ENCODE results near the gene RHOT1.
"Not testable (repeated sequence)": the region's sequence is repeated elsewhere in the genome, so short reads cannot be mapped to it uniquely, and the experiment has no call there.

RHOT1 gene

DNA sequence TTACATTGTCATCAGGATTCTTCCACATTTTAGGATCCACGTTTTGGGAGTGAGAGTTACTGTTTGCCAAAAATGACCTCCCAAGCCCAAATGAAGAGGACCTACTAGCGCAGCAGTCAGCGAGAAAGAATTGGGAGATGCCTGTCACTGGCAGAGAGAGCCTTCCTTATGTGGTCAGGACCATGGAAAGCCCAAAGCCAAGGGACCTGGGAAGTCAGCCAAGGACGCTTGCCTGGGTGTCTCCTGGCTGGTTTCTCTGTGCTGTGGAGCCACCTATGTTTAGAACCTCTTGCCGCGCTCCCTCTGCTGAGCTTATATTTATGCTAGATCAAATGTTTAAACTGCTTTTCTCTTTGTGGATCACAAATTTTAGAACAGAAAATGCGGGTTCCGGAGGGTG lies 98.4 kb downstream of the RHOT1 start:
- DNase-seq, result no peak

DNA sequence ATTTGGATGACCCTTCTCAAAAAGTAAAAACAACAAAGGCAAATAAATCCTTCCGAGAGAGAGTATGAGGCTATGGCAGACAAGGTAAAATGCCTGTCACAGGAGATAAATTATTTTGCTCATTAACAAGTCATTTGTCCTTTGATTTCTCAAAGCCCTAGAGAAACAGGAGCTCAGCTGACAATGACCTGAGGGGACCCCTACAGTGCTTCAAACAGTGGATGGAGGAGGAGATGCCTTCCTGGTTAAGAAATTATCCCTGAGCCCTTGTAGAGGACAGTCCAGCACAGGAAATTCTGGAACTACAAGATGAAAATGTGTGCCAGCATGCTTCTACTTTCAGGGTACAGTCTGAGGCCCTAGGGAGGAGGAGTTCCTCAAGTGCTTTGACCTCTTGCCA lies 99.3 kb downstream of the RHOT1 start:
- DNase-seq, result no peak

DNA sequence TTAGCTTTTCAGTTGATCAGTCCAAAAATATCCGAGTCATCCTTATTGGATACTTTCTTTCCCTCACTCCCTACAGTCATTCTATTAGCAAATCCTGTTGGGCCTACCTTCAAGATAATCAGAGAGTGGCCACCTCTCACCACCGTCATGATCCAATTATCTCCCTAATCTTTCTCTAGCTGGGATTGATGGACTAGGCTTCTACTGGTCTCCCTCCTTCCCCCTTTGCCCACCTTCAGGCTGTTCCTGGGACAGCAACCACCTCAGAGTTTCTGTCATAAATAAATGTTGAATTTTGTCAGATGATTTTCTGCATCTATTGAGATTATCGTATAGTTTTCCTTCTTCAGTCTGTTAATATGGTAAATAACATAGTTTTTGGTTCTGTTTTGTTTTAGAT lies 107.2 kb downstream of the RHOT1 start:
- no peak for DNase-seq

DNA sequence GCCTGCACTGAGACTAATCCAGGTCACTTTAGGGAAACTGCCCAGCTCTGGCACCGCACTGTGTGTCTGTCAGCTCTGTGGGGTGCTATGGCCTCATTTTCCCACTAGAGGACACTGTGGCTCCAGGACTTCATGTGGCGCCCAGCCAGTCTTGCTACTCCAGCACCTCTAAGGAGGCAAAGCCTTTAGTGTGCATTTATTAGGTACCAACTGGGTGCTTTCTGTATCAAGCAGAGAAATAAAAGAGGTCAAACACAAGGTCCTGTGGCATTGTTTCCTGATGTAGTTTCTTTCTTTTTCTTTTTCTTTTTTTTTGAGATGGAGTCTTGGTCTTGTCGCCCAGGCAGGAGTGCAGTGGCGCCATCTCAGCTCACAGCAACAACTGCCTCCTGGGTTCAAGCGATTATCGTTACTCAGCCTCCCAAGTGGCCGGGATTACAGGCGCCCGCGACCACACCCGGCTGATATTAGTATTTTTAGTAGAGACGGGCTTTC lies 110.9 kb downstream of the RHOT1 start:
- peak; percentile 85 to 90 for DNase-seq

DNA sequence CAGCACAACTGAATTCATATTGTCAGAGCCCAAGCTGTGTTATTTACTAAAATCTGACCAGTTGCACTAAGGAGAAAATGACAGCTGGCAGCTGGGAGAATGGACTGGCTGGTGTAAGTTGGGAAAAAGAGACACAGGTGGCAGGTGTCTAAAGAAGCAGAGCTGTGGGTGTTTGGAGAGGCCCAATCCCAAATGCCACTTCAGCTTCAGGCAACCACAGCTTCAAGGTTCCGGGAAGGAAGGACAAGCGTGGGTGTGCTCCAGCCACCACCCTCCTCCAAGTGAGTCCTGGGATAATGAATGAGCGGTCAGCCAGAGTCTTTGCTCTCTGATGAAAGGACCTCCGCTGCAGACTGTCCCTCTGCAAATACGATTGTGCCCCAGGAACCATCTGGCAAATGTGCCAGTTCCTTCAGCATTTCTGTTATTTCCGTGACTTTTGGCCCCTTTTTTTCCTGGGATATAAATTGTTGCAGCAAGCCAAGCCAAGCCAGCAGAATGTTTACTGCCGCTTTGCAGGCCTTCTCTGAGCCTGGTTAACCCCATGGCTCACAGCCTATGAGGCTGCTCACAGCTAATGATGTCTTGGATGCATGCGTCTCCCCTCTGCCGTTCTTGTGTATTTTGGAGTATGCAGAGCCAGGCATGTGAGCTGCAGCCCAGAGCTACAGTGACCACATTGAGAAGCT lies 113.9 kb downstream of the RHOT1 start:
- DNase-seq, result no peak

DNA sequence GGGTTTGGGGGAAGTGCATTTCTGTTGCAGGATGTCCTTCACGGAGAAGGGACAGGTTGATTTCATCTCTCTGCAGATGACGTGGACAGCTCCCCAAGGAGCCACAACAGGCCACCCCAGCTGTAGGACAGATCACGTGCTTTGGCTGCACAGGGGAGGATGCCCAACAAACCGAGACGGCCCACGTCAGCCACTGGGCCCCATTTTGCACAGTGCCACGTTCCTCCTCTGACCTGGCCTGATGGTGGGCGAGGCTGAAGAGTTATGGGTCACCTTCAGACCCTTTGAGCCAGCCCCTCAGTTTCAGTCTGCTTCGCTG lies 114.4 kb downstream of the RHOT1 start:
- no peak for DNase-seq

DNA sequence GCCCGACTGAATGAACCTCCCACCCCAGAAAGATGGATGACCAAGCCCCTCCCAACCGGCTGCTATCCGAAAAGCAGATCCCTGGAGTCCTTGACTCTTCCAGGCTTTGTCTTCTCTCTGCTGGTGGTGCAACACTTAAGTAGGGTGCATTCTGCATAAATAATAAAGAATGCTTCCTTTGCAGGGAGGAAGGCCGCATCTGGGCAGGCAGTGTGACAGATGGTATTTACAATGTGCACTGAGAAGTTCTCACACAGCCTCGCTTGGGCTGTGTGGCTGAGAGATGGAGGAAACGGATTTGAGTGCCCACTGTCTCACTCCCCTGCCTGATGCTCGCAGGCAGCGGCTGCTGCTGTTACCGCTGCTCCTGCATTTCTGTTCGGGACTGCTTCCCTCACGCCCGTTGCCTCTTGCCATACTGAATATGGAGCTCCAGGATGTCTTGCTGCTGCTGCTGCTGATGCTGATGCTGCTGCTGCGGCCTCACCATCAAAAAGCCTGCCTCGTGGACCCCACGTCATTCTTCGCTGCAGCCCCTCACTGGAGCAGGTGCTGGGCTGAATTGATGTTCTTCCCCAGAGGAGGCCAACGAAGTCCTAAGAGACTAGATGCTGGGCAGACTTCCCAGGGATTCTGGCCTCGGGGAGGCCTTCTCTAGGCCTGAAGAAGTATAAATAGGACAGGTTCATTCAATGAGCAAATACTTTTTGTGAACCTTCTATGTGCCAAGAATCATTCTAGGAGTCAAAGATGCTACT lies 116.3 kb downstream of the RHOT1 start:
- no peak for DNase-seq

DNA sequence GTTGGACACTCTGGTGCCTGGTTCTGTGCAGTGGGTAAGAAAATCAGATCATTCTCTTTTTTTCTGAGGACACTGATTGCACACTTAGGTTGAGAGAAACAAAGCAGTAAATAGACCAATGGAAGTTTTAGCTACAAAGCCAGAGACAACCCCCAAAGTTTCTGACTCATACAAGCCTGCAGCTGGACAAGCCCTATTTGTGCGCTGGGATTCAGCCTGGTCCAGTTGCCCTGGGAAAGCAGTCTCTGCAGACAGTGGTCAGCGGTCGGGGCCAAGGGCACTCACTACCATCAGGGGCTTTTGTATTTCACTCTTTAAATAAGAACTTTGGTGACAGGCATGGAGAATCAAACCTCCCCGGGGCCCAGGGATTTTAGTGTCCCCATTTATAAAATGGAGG lies 117.3 kb downstream of the RHOT1 start:
- DNase-seq, result no peak

DNA sequence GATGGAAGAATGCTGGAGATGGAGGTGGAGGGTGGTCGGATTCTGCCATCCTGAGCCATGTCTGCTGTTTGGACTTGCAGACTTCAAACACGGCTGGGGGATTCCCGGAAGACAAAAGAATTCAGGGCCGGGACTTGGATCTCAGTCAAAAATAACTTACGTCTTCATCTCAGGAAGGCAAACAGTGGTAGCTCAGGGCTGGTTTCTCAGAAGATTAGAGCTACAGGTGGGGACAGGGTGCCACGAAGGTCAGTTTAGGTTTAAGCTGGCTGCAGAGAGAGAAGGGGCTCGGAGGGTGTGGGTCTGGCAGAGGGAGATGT lies 119.1 kb downstream of the RHOT1 start:
- no peak for DNase-seq

DNA sequence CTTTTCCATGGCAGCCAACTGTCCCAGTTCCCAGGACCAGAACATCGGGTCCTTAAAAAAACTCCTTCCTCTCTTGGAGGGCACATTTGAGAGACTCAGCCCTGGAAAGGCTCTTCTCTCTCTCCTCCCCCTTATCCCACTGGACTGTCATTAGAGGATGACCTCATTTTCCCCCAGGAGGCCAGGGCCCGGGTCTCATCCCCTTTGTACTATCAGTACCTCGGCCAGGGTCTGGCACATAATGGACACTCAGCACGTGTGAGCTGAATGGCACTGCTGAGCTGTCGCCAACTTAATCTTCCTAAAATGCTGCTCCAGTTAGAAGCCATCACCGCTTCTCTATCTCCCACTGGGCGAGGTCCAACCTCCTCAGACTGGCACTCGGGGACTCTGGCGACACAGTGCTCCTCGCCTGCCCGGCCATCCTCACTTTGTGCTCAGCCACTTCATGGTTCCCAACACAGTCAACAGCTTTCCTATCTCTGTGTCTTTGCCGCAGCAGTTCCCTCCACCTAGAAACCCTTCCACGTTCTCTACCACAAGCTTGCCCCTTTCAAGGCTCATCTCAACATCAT lies 119.7 kb downstream of the RHOT1 start:
- no peak for DNase-seq

DNA sequence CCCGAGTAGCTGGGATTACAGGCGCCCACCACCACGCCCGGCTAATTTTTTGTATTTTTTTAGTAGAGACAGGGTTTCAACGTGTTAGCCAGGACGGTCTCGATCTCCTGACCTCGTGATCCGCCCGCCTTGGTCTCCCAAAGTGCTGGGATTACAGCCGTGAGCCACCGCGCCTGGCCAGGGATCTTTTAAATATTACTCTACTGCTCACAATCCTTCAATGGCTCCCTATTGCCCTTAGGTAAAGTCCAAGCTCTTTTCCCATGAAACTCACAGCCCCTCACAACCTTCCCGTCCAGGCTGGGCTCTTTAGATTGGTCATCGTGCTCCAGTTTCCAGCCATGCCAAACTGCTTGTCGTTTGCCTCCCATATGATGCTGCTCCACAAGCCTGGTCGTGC lies 121.2 kb downstream of the RHOT1 start:
- DNase-seq, result not testable (repeated sequence)

DNA sequence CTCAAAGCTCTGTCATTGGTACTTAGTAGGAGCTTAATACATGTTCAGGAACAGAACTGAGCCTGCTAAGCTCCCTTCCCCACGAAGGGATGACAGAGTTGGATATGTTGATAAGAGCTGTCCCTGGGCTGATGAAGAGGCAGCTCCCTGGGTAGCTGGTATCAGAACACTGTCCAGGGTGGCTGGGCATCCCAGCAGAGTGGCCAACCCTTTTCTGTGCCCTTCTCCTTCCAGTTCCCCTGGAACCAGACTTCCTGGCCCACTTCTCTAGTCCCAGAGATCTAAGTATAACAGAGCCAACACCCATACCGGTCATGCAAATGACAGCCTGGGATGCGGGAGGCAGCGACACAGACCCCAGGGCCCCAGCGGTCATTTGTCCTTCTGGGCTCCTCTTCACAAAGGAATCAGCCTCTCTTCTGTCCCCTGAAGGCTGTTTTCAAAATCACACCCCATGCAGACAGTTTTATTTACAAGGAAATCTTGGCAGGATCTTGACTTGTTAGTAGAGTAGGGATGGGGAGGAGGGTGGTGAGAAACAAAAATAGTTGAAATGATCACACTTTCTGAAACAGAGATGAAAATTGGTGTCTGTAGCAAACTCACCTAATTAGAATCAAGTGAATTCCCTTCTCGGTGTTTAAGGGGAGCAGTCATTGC lies 122.0 kb downstream of the RHOT1 start:
- DNase-seq, result no peak

DNA sequence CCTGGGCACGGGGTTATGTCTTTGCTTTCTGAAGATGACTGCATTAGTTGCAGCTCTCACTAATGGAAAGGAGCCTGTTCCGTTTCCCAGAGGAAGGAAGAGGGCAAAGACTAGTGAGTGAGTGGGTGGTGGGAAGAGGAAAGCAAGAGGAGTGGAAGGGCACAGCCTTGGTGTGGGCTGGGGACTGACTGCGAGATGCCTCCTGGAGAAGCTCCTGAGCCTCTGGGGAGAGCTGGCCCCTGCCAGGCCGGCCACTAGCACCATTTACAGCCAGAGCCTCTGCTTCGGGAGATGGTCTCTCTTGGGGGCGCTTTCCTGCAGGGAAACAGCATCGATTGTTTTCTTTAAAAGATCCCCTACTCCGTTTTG lies 122.5 kb downstream of the RHOT1 start:
- DNase-seq, result peak in 1 of 2 donors; percentile 31

DNA sequence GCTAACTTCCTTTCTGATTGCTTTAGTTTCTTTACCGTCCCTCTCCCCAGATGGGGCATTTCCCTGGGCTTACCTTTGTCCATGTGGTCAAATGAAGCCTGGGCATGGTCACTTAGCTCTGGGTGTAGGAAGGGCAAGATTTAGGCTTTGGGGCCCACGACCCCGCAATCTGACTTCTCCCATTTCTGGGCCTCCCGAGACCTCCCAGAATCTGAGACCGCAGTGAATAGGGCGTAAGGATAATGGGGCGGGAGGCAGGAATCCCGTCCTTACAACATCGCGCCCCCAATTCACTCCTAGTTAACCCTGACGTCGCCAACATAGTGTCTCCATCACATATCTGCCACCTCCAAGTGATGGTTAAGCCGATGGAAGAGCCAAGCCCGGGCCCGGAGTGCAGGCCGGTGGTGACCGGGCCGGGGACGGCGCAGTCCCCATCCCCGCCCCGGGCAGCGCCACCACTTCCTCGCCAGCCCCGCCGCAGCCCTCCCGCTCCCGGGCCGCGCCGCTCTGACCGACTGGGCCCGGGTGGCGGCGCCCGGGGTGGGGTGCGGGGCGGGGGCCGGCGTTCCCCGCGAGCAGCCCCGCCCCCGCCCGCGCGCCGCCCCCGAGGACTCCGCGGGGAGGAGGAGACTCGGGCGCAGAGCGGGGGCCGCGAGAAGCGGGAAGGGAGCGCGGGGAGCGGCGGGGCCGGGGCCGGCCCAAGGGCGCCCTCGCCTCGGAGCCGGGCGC lies 123.1 kb downstream of the RHOT1 start, which contains the start of gene RHBDL3:
Gene RHBDL3, plus strand, starts transcription at position 641 of the 732 bp plus-strand sequence. CDS start 358 bp downstream, outside the sequence.
- no peak for DNase-seq

DNA sequence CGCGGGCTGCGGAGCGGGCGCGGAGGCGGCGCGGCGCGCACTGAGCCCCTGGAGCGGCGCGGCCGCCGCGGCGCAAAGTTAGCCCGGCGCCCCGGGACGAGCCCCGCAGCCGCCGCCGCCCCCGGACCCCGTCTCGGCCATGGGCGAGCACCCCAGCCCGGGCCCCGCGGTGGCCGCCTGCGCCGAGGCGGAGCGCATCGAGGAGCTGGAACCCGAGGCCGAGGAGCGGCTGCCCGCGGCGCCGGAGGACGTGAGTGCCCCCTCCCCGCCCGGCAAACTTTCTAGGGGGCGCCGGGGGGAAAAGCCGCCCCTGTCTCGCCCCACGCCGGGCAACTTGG lies 123.7 kb downstream of the RHOT1 start:
- no peak for DNase-seq

DNA sequence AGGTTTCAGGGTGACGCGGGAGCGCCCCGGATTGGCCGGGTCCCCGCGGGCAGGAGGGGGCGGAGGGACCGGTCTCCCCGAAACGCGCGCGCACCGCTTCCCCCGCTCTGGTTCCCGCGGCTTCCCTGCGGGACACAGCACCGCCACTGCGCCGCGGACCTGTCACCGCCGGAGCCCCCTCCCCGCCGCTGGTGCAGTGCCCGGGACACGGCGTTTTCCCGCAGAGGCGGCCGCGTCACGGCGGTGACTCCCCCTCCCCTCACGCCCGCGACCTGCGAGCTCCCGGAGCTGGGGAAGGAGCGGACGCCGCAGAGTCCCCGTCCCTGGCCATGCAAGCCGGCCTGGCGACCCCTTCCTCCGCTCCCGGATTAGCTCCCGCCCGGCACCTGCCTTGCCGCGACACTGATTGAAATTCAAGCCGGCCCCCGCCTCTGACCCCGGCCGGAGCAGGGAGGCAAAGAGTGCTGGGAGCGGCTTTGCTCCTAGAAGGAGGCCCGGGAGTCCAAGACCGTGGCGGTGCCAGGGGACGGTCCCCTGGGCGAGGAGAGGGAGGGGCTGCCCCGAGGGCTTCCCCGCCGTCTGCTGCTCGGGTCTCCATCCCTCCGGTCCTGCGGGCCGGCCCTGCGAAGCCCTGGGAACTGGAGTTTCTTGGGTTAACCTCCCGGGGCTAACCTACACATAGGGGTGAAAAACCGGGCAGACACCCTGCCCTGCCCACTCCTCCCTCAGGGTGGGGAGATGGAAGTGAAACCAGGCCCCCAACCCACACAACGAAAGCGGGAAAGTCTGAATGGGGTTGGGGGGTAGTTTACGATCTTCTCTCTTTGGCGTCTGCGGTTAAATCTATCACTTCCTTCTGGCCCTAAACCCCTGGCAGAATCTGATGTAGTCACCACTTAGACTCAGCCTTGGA lies 124.3 kb downstream of the RHOT1 start:
- DNase-seq, result no peak

DNA sequence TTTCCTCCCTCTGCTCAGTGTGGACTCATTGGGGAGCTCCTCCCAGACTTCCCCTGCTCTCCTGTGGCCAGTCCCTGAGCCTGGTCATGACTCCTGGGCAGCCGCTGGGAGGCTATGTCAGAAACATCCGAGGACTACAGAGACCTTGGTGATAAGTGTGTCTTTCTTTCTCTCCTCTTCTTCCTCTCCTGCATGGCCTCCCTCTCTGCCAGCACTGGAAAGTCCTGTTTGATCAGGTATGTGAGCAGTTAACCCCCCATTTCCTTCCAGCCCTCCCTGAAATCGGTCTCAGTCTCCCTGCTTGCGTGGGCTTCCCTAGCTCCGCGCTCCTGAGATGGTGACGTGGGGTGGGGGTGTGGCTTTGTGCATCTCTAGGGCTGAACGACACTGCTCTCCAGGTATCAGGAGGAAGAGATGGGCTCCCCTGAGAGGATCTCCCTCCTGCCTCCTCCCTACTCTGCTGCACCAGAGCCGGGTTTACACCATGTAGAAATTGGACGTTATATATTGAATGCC lies 125.4 kb downstream of the RHOT1 start:
- DNase-seq, result peak in 1 of 2 donors; percentile 30

DNA sequence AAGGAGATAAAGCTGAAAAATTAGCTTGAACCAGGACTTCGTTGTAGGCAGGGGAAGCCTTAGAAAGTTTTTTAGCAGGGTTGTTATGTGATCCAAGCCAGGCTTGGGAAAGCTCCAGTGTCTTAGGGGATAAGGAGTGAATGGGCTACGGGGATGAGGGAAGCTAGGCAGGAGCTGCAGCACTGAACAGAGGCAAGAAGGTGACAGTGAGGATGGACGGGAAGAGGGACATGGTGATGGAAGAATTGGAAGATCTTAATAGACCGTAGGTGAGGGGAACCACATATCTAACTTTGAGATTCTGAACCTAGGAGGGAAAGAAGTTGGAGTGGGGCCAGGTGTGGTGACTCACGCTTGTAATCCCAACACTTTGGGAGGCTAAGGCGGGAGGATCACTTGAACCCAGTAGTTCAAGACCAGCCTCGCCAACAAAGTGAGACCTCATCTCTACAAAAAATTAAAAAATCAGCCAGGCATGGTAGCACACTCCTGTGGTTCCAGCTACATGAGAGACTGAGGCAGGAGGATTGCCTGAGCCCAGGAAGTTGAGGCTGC lies 126.5 kb downstream of the RHOT1 start:
- DNase-seq, result no peak

DNA sequence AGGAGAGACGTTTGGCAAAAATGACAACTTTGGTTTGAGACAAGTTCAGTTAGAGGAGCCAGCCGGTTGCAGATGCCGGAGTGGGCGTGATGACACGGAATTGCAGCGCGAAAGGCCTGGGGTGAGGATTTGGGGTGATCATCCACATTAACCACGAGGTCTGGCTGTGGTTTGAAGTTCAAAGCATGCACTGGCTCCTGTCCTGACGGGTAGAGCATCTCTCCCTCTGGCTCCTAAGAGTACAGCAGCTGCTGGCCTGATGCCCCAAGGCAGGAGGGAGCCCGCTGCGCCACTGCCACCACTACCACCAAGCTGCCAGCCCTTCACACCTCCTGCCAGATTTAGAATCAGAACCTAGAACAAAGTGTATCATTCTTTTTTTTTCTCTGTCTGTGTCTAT lies 127.1 kb downstream of the RHOT1 start:
- DNase-seq, result peak in 1 of 2 donors; percentile 35

DNA sequence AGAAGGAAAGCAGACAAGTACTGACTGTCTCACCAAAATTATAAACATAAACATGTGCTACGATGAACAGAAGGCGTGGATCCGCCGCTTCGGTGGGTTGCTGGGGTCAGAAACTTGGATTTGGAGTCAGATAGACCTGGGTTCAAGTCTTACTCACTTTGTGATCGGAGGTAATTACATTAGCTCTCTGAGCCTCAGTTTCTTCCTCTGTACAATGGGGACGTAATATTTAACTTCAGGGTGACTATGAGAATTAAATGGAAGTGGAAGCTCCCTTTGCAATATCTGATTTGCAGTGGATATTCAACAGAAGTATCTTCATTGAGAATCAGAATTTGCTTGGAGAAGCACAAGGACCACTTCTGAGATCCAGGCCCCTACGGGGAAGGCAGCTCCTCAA lies 129.5 kb downstream of the RHOT1 start:
- no peak for DNase-seq

DNA sequence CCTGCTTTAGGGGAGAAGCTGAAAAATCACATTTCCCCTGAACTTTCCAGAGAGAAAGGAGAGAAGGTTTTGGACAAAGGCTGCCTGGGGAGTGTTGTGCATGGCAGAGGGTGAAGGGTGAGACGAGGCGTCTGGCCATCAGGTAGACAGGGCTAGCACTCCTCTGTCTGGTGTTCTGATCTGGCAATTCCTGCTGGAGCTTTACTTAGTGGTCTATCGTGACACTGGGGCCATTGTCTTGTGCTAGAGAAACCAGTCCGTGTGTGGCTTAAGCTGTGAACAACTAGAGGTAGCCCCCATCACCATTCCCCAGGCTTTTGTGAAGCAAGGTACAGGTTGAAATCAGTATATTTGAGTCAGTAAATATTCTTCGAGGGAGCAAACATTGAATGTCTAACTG lies 131.8 kb downstream of the RHOT1 start:
- no peak for DNase-seq

All from inflammatory macrophage (primary cell).